Trophoblast cell (in vitro differentiated cells and primary cell): Measurements from ENCODE around the gene YWHAE.
"Not testable (repeated sequence)": the region's sequence is repeated elsewhere in the genome, so short reads cannot be mapped to it uniquely, and the experiment has no call there.

ENCODE experiments used
- DNase-seq, 2 donors: peaks; one replicate each; pipeline ENCODE4 v3.0.0-alpha.2; 2016
- H2AFZ ChIP-seq: 2 replicates; pipeline ENCODE4 v1.6.1; 2013; ENCODE audit warnings: low read length, moderate library complexity, mild to moderate bottlenecking; ENCODE audit not compliant: insufficient read depth, poor library complexity
- H2AK5ac ChIP-seq: 2 replicates; pipeline ENCODE4 v1.6.1; 2013; ENCODE audit warnings: mild to moderate bottlenecking, low read length
- H2BK120ac ChIP-seq: 2 replicates; pipeline ENCODE4 v1.6.1; 2013; ENCODE audit warnings: low read length, mild to moderate bottlenecking, moderate library complexity; ENCODE audit not compliant: insufficient read depth, poor library complexity
- H2BK12ac ChIP-seq: 2 replicates; pipeline ENCODE4 v1.6.1; 2013; ENCODE audit warnings: mild to moderate bottlenecking, low read length, moderate library complexity
- H2BK5ac ChIP-seq: 2 replicates; pipeline ENCODE4 v1.6.1; 2013; ENCODE audit warnings: low read length, low read depth, moderate library complexity, mild to moderate bottlenecking; ENCODE audit not compliant: poor library complexity
- H3K14ac ChIP-seq: 2 replicates; pipeline ENCODE4 v1.6.1; 2013; ENCODE audit warnings: mild to moderate bottlenecking, low read length
- H3K18ac ChIP-seq: 2 replicates; pipeline ENCODE4 v1.6.1; 2013; ENCODE audit warnings: mild to moderate bottlenecking, low read length
- H3K23ac ChIP-seq: 2 replicates; pipeline ENCODE4 v1.6.1; 2013; ENCODE audit warnings: low read length
- H3K27ac ChIP-seq: 2 replicates; pipeline ENCODE4 v1.5.1; 2013; ENCODE audit warnings: low read depth, mild to moderate bottlenecking, inconsistent platforms, low read length, moderate library complexity
- H3K27me3 ChIP-seq: 2 replicates; pipeline ENCODE4 v1.6.1; 2013; ENCODE audit warnings: inconsistent platforms, mild to moderate bottlenecking, low read length, moderate library complexity; ENCODE audit not compliant: insufficient read depth
- H3K36me3 ChIP-seq, 2 experiments: 1 replicate in 1 of 2; 2 replicates in 1 of 2; pipeline ENCODE4 v1.6.1; 2013; ENCODE audit warnings: low read length in 2 of 2, mild to moderate bottlenecking in 2 of 2, moderate library complexity in 1 of 2; ENCODE audit not compliant: insufficient read depth in 2 of 2, control insufficient read depth in 1 of 2
- H3K4ac ChIP-seq: 2 replicates; pipeline ENCODE4 v1.6.1; 2013; ENCODE audit warnings: low read depth, mild to moderate bottlenecking, low read length, moderate library complexity
- H3K4me1 ChIP-seq, 2 experiments: 1 replicate in 1 of 2; 2 replicates in 1 of 2; pipeline ENCODE4 v1.6.1; 2013; ENCODE audit warnings: low read length in 2 of 2, mild to moderate bottlenecking in 2 of 2, moderate library complexity in 1 of 2; ENCODE audit not compliant: insufficient read depth in 2 of 2, control insufficient read depth in 1 of 2
- H3K4me2 ChIP-seq: 2 replicates; pipeline ENCODE4 v1.6.1; 2013; ENCODE audit warnings: inconsistent platforms, mild to moderate bottlenecking, low read length, moderate library complexity
- H3K4me3 ChIP-seq: 2 replicates; pipeline ENCODE4 v1.5.1; 2013; ENCODE audit warnings: mild to moderate bottlenecking, low read depth, low read length, inconsistent platforms
- H3K79me1 ChIP-seq: one replicate; pipeline ENCODE4 v1.6.1; 2013; ENCODE audit warnings: low read length
- H3K79me2 ChIP-seq: 2 replicates; pipeline ENCODE4 v1.6.1; 2013; ENCODE audit warnings: low read length, mild to moderate bottlenecking; ENCODE audit not compliant: control insufficient read depth, insufficient read depth, poor library complexity
- H3K9ac ChIP-seq: 2 replicates; pipeline ENCODE4 v1.6.1; 2013; ENCODE audit warnings: mild to moderate bottlenecking, low read length
- H3K9me3 ChIP-seq: 2 replicates; pipeline ENCODE4 v1.6.1; 2013; ENCODE audit warnings: low read depth, mild to moderate bottlenecking, control low read depth, inconsistent platforms, low read length; ENCODE audit not compliant: insufficient read depth
- H4K12ac ChIP-seq: 2 replicates; pipeline ENCODE4 v1.6.1; 2013; ENCODE audit warnings: low read depth, mild to moderate bottlenecking, low read length, moderate library complexity
- H4K8ac ChIP-seq: 2 replicates; pipeline ENCODE4 v1.6.1; 2013; ENCODE audit warnings: low read depth, mild to moderate bottlenecking, low read length, moderate library complexity
- H4K91ac ChIP-seq: one replicate; pipeline ENCODE4 v1.6.1; 2013; ENCODE audit warnings: low read depth, mild to moderate bottlenecking, low read length, moderate library complexity
- WGBS: extraction: QIAGEN DNeasy Blood & Tissue Kit; methylation state at CpG from one replicate; pipeline ENCODE4 v1.1.7; 2013; ENCODE audit warnings: missing lambda C conversion rate; ENCODE audit not compliant: insufficient read length, insufficient coverage; ENCODE audit errors: extremely low coverage; 5-methylcytosine and 5-hydroxymethylcytosine counted together

The YWHAE gene

DNA sequence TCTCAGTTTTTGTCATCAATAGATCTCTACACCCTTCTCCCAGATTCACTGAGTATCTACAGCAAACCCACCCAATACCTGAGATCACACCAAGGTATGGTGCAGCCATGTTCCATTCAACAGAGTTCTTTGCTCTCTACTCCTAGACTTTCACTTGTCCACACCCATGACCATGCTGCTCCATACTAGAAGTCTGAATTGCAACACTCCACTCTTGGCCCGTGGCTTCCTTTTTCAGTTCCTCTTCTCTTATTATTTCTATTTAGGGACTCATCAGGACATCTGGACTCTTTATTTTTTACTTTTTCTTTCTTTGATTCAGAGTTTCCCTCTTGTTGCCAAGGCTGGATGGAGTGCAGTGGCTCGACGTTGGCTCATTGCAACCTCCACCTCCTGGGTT is 37.1 kb downstream of the YWHAE start:
- Histone ChIP-seq H2BK5ac (no peak overlapping the region), H3K4me2 (no peak overlapping the region), H4K8ac (no peak overlapping the region), H2BK12ac (no peak overlapping the region), H3K36me3 (peaks cover 25 to 40% of the 10 kb centered on the region in 2 experiments), H2AFZ (no peak overlapping the region), H2BK120ac (no peak overlapping the region), H2AK5ac (no peak overlapping the region), H3K4me1 (peaks cover 0 to 3% of the 10 kb centered on the region in 2 experiments), H3K14ac (no peak overlapping the region), H3K27ac (no peak overlapping the region), H3K79me1 (no peaks in the 10 kb centered on the region), H3K9ac (no peak overlapping the region), H3K79me2 (peaks cover 7% of the 10 kb centered on the region), H3K23ac (no peak overlapping the region), H4K91ac (no peak overlapping the region), H3K18ac (no peak overlapping the region), H3K4me3 (no peak overlapping the region), H3K9me3 (no peaks in the 10 kb centered on the region), H3K27me3 (no peaks in the 10 kb centered on the region), H4K12ac (no peak overlapping the region), H3K4ac (peak overlapping the region; percentile 42)
- WGBS = no CpG with 5 or more reads among the region's 3 CpGs
- peak in 1 of 2 donors; percentile 37 for DNase-seq

GRCh38 chr17:1362065-1362848 is 37.8 kb downstream of the YWHAE start:
- Histone ChIP-seq H3K9ac (no peak overlapping the region), H3K4ac (peak overlapping the region; percentile 50)
- WGBS = 100% methylated on average over 1 of the region's 10 CpGs

GRCh38 chr17:1360975-1361374 is 39.0 kb downstream of the YWHAE start:
- no peaks in the 10 kb centered on the region for H3K79me1 ChIP-seq
- H2BK5ac ChIP-seq = no peak overlapping the region
- peaks cover 6% of the 10 kb centered on the region for H3K79me2 ChIP-seq
- H3K9ac ChIP-seq = no peak overlapping the region
- no peak overlapping the region for H2AK5ac ChIP-seq
- H4K91ac ChIP-seq = no peak overlapping the region
- H4K12ac ChIP-seq = no peak overlapping the region
- no peak overlapping the region for H3K27ac ChIP-seq
- no peaks in the 10 kb centered on the region for H3K4me1 ChIP-seq
- no peak for DNase-seq
- peak overlapping the region; percentile 67 for H3K4ac ChIP-seq
- H3K4me2 ChIP-seq = no peak overlapping the region
- peak overlapping the region; percentile 14 for H3K18ac ChIP-seq
- H4K8ac ChIP-seq = no peak overlapping the region
- H3K4me3 ChIP-seq = no peak overlapping the region
- H3K23ac ChIP-seq = no peak overlapping the region
- peaks cover 34 to 49% of the 10 kb centered on the region in 2 experiments for H3K36me3 ChIP-seq
- no CpG with 5 or more reads among the region's 12 CpGs for WGBS
- no peaks in the 10 kb centered on the region for H3K27me3 ChIP-seq
- no peak overlapping the region for H2BK12ac ChIP-seq
- H3K14ac ChIP-seq = no peak overlapping the region
- no peaks in the 10 kb centered on the region for H3K9me3 ChIP-seq
- no peak overlapping the region for H2AFZ ChIP-seq
- no peak overlapping the region for H2BK120ac ChIP-seq

More at GRCh38 chr17:1362065-1362848, 37.8 kb downstream of the YWHAE start:
- no peak overlapping the region for H4K12ac ChIP-seq
- peaks cover 7% of the 10 kb centered on the region for H3K79me2 ChIP-seq
- H2AK5ac ChIP-seq = no peak overlapping the region
- H3K4me2 ChIP-seq = no peak overlapping the region
- no peak overlapping the region for H2AFZ ChIP-seq
- DNase-seq = no peak
- no peak overlapping the region for H4K8ac ChIP-seq
- no peak overlapping the region for H2BK120ac ChIP-seq
- no peak overlapping the region for H3K4me3 ChIP-seq
- no peak overlapping the region for H4K91ac ChIP-seq
- H3K18ac ChIP-seq = no peak overlapping the region
- H3K9me3 ChIP-seq = no peaks in the 10 kb centered on the region
- peaks cover 0 to 1% of the 10 kb centered on the region in 2 experiments for H3K4me1 ChIP-seq
- no peak overlapping the region for H2BK12ac ChIP-seq
- no peaks in the 10 kb centered on the region for H3K27me3 ChIP-seq
- H3K23ac ChIP-seq = no peak overlapping the region
- H3K36me3 ChIP-seq = peaks cover 28 to 44% of the 10 kb centered on the region in 2 experiments
- no peak overlapping the region for H3K27ac ChIP-seq
- H3K79me1 ChIP-seq = no peaks in the 10 kb centered on the region
- no peak overlapping the region for H3K14ac ChIP-seq
- H2BK5ac ChIP-seq = no peak overlapping the region

DNA sequence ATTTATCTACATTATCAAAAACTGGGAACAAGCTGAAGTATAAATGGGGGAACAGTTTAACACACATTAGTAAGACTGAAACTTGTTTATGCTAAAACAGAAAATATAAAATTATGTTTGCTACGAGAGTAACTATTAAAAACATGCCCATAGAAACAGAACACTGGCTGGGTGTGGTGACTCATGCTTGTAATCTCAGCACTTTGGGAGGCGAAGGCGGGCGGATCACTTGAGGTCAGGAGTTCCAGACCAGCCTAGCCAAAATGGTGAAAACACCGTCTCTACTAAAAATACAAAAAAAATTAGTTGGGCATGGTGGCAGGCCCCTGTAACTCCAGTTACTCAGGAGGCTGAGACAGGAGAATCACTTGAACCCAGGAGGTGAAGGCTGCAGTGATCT is 39.7 kb downstream of the YWHAE start:
- not testable (repeated sequence) for H3K9ac ChIP-seq, H4K8ac ChIP-seq, H3K4me2 ChIP-seq, H2BK5ac ChIP-seq, H4K91ac ChIP-seq, H4K12ac ChIP-seq, H3K79me1 ChIP-seq, H2AFZ ChIP-seq, H2BK120ac ChIP-seq, H3K9me3 ChIP-seq, H2AK5ac ChIP-seq, H3K14ac ChIP-seq, H3K27ac ChIP-seq, H3K4me1 ChIP-seq, H3K23ac ChIP-seq, H3K27me3 ChIP-seq, H2BK12ac ChIP-seq, H3K18ac ChIP-seq, H3K4me3 ChIP-seq, H3K79me2 ChIP-seq
- no CpG with 5 or more reads among the region's 5 CpGs for WGBS
- peak overlapping the region; percentile 69 for H3K4ac ChIP-seq
- peaks cover 38 to 52% of the 10 kb centered on the region in 2 experiments for H3K36me3 ChIP-seq
- DNase-seq = peak in 1 of 2 donors; percentile 28
